MM.1S (cell line): Measurements from ENCODE around the gene SNX24.

Experiments
- CTCF ChIP-seq: fragments of 300-600 bp; sonication (generic); IDR thresholded peaks from 2 replicates; pipeline ENCODE4 v1.5.1; 2016; ENCODE audit warnings: antibody characterized with exemption, low read length, mixed read lengths
- EZH2 ChIP-seq: fragments of 300-600 bp; sonication (generic); optimal IDR thresholded peaks from 2 replicates; pipeline ENCODE3; 2017; ENCODE audit warnings: low read depth, mild to moderate bottlenecking, antibody characterized with exemption, low read length, mixed read lengths

- TF ChIP-seq CTCF (no peak), EZH2 (no peak)
Observed at GRCh38 chr5:122849771-122850170, 4.4 kb downstream of the SNX24 start.
